Effector CD4-positive, alpha-beta T cell (primary cell): ENCODE measurements around the gene COG5.

ENCODE experiments used
- DNase-seq: peaks from one replicate; pipeline ENCODE4 v3.0.0-alpha.2; 2020
- total RNA-seq: gene quantifications from one replicate; lab custom pipeline; 2026; lab: John Stamatoyannopoulos, UW

Gene COG5
- total RNA-seq, result 63.2 reads per million, percentile 73 among the genes with 10 or more reads in this experiment

- peak; percentile 80 for DNase-seq
These were observed at the start of gene COG5, which contains the start of gene DUS4L for GRCh38 chr7:107563775-107564552. COG5 (minus strand) TSS chr7:107563920; CDS start chr7:107563896, 24 bp downstream. DUS4L (plus strand) TSS chr7:107563971; CDS start chr7:107567071, 3,100 bp downstream.

GRCh38 chr7:107613439-107613838 is 49.7 kb upstream of the COG5 start:
- no peak for DNase-seq

GRCh38 chr7:107610323-107610722 is 46.6 kb upstream of the COG5 start:
- DNase-seq, result no peak

- DNase-seq, result no peak
These were observed 46.1 kb upstream of the COG5 start for GRCh38 chr7:107609811-107610261.

GRCh38 chr7:107606303-107606702 is 42.6 kb upstream of the COG5 start:
- DNase-seq, result no peak

- DNase-seq, result no peak
These were observed 41.6 kb upstream of the COG5 start for GRCh38 chr7:107605218-107605815.

GRCh38 chr7:107600816-107601215 is 37.1 kb upstream of the COG5 start:
- no peak for DNase-seq

- DNase-seq, result no peak
These were observed 35.5 kb upstream of the COG5 start for GRCh38 chr7:107599262-107599661.

GRCh38 chr7:107597953-107598352 is 34.2 kb upstream of the COG5 start:
- no peak for DNase-seq

- no peak for DNase-seq
These were observed 33.8 kb upstream of the COG5 start for GRCh38 chr7:107597582-107597916.

- DNase-seq, result no peak
These were observed 33.3 kb upstream of the COG5 start for GRCh38 chr7:107596881-107597581.

GRCh38 chr7:107594961-107595737 is 31.4 kb upstream of the COG5 start:
- DNase-seq, result no peak

GRCh38 chr7:107593025-107593410 is 29.3 kb upstream of the COG5 start:
- DNase-seq, result no peak

- no peak for DNase-seq
These were observed 28.8 kb upstream of the COG5 start for GRCh38 chr7:107592361-107593024.

- DNase-seq, result no peak
These were observed 27.7 kb upstream of the COG5 start for GRCh38 chr7:107591421-107591820.

- no peak for DNase-seq
These were observed 24.9 kb upstream of the COG5 start for GRCh38 chr7:107588529-107589130.

- no peak for DNase-seq
These were observed 21.0 kb upstream of the COG5 start for GRCh38 chr7:107584716-107585115.

GRCh38 chr7:107582875-107583274 is 19.2 kb upstream of the COG5 start:
- DNase-seq, result no peak

- no peak for DNase-seq
These were observed 17.8 kb upstream of the COG5 start for GRCh38 chr7:107581387-107582013.

- DNase-seq, result no peak
These were observed 17.1 kb upstream of the COG5 start for GRCh38 chr7:107580716-107581383.
